Transverse colon (tissue), 3 donors: ENCODE results near the gene ATRIP.
"Not testable (repeated sequence)": the region's sequence is repeated elsewhere in the genome, so short reads cannot be mapped to it uniquely, and the experiment has no call there.

Experiments used
- EP300 ChIP-seq: sonication (generic); formaldehyde crosslinking; IDR thresholded peaks from one replicate; pipeline ENCODE4 v1.6.1; 2017; ENCODE audit warnings: antibody characterized with exemption, low read depth
- TF ChIP-seq, protein P1 (sequence below), 5 experiments: fragments of 200-600 bp in 3 of 5; fragments of 450-650 bp in 2 of 5; sonication (generic) in 3 of 5; IDR thresholded peaks; 1 replicate in 2 of 5; 2 replicates in 3 of 5; pipeline ENCODE4 v1.5.1; 2016 to 2017; ENCODE audit warnings: antibody characterized with exemption in 5 of 5, inconsistent platforms in 3 of 5, mild to moderate bottlenecking in 2 of 5, moderate library complexity in 1 of 5

DNA sequence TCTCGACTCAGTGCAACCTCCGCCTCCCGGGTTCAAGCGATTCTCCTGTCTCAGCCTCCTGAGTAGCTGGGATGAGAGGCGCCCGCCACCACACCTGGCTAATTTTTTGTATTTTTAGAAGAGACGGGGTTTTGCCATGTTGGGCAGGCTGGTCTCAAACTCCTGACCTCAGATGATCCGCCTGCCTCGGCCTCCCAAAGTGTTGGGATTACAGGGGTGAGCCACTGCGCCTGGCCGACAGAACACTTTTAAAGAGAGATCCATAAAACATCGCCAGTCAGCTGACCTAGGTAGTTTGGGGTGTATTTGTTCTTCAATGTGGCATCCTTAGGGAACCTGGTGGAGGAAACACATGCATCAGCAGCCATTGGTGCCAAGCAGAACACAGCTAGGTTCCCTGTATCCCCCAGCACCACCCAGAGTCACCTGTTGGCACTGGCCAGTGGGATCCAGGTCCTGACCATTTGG is 45.1 kb upstream of the ATRIP start:
- TF ChIP-seq, protein P1, sequence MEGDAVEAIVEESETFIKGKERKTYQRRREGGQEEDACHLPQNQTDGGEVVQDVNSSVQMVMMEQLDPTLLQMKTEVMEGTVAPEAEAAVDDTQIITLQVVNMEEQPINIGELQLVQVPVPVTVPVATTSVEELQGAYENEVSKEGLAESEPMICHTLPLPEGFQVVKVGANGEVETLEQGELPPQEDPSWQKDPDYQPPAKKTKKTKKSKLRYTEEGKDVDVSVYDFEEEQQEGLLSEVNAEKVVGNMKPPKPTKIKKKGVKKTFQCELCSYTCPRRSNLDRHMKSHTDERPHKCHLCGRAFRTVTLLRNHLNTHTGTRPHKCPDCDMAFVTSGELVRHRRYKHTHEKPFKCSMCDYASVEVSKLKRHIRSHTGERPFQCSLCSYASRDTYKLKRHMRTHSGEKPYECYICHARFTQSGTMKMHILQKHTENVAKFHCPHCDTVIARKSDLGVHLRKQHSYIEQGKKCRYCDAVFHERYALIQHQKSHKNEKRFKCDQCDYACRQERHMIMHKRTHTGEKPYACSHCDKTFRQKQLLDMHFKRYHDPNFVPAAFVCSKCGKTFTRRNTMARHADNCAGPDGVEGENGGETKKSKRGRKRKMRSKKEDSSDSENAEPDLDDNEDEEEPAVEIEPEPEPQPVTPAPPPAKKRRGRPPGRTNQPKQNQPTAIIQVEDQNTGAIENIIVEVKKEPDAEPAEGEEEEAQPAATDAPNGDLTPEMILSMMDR (IDR thresholded peaks at IDR 0.05) = not testable (repeated sequence)
- not testable (repeated sequence) for TF ChIP-seq EP300
